HG03060 (cell line): ENCODE measurements around the gene E2F4.

Source experiments
- ATAC-seq: cut with Tn5 transposase; IDR thresholded peaks from one replicate; pipeline ENCODE4 v1.9.1; 2021; ENCODE audit warnings: low read depth, moderate number of reproducible peaks; ENCODE audit not compliant: unreplicated experiment

Gene E2F4

GRCh38 chr16:67173808-67174705, 17.9 kb upstream of the E2F4 start:
- ATAC-seq: no peak

- ATAC-seq: no peak
Observed at GRCh38 chr16:67174706-67175231, 17.2 kb upstream of the E2F4 start.

- no peak for ATAC-seq
Observed at GRCh38 chr16:67176662-67177061, 15.3 kb upstream of the E2F4 start.

- ATAC-seq: no peak
Observed at GRCh38 chr16:67177743-67178699, 13.9 kb upstream of the E2F4 start.

- no peak for ATAC-seq
Observed at GRCh38 chr16:67179421-67180080, 12.4 kb upstream of the E2F4 start.

- ATAC-seq: no peak
Observed at GRCh38 chr16:67180166-67180565, 11.8 kb upstream of the E2F4 start.

GRCh38 chr16:67181346-67181745, 10.6 kb upstream of the E2F4 start:
- no peak for ATAC-seq

- ATAC-seq: no peak
Observed at GRCh38 chr16:67182288-67182687, 9.7 kb upstream of the E2F4 start.

- ATAC-seq: no peak
Observed at GRCh38 chr16:67183284-67183626, 8.7 kb upstream of the E2F4 start.

- peak; percentile 87 for ATAC-seq
Observed at GRCh38 chr16:67183627-67184452, 8.1 kb upstream of the E2F4 start, which contains the start of gene MATCAP1. Gene MATCAP1, minus strand, starts transcription at chr16:67183963. Its CDS starts 3,353 bp downstream, at chr16:67180610.

- no peak for ATAC-seq
Observed at GRCh38 chr16:67184453-67184994, 7.4 kb upstream of the E2F4 start.

GRCh38 chr16:67184995-67185650, 6.8 kb upstream of the E2F4 start:
- no peak for ATAC-seq

GRCh38 chr16:67185651-67186134, 6.3 kb upstream of the E2F4 start:
- ATAC-seq: no peak

- no peak for ATAC-seq
Observed at GRCh38 chr16:67186550-67186950, 5.4 kb upstream of the E2F4 start.

GRCh38 chr16:67187175-67187890, 4.6 kb upstream of the E2F4 start:
- no peak for ATAC-seq

GRCh38 chr16:67188323-67188722, 3.6 kb upstream of the E2F4 start:
- ATAC-seq: no peak

GRCh38 chr16:67188798-67189197, 3.2 kb upstream of the E2F4 start:
- no peak for ATAC-seq

GRCh38 chr16:67190041-67190440, 1.9 kb upstream of the E2F4 start, which contains the start of gene EXOC3L1:
Gene EXOC3L1, minus strand, starts transcription at chr16:67190136. Its CDS starts 460 bp downstream, at chr16:67189676.
- no peak for ATAC-seq
